IMR-90 (cell line): Measurements from ENCODE around the gene HJURP. TPM values are rescaled to one million over a fixed set of nuclear protein-coding genes. Genes with fewer than 3 reads are reported as not detected.

Experiments used
- ATAC-seq: fragments of 200-7000 bp; cut with Tn5 transposase; 2 replicates; pipeline ENCODE4 v1.9.1; 2020; ENCODE audit warnings: low read depth, mild to moderate bottlenecking, moderate library complexity
- BruUV-seq: library from RNA; stranded (reverse); fragments of 400-500 nt; replicated peaks from 2 replicates; lab custom pipeline; 2021; lab: Mats Ljungman, UMichigan
- CTCF ChIA-PET: fragments of 300-600 bp; formaldehyde crosslinking; extraction: SDS; loops from one replicate; lab custom pipeline; 2021; ENCODE audit warnings: antibody characterized with exemption; lab: Yijun Ruan, JAX
- POLR2A ChIA-PET: fragments of 300-600 bp; sonication (Branson Sonifier 250); formaldehyde crosslinking; loops from one replicate; lab custom pipeline; 2022; ENCODE audit warnings: antibody characterized with exemption; ENCODE audit not compliant: unreplicated experiment; lab: Charles Lee
- DNase-seq: peaks from one replicate; pipeline ENCODE4 v3.0.0; 2013
- H2AFZ ChIP-seq: replicated peaks from 2 replicates; pipeline ENCODE3; 2013; ENCODE audit warnings: low read length, mild to moderate bottlenecking; ENCODE audit not compliant: poor library complexity
- H2AK5ac ChIP-seq: 2 replicates; pipeline ENCODE4 v1.6.1; 2013; ENCODE audit warnings: low read depth, low read length, inconsistent platforms
- H2AK9ac ChIP-seq: replicated peaks from 2 replicates; pipeline ENCODE3; 2013; ENCODE audit warnings: mild to moderate bottlenecking, low read depth, low read length, moderate library complexity; ENCODE audit not compliant: poor library complexity
- H2BK120ac ChIP-seq: 2 replicates; pipeline ENCODE4 v1.6.1; 2013; ENCODE audit warnings: low read depth, low read length, inconsistent platforms
- H2BK15ac ChIP-seq: 3 replicates; pipeline ENCODE4 v1.6.1; 2013; ENCODE audit warnings: low read depth, low read length, inconsistent platforms
- H2BK20ac ChIP-seq: 2 replicates; pipeline ENCODE4 v1.6.1; 2013; ENCODE audit warnings: low read depth, mild to moderate bottlenecking, inconsistent platforms, low read length, moderate library complexity
- H2BK5ac ChIP-seq: 2 replicates; pipeline ENCODE4 v1.6.1; 2013; ENCODE audit warnings: mild to moderate bottlenecking, low read depth, low read length, inconsistent platforms; ENCODE audit not compliant: poor library complexity, severe bottlenecking
- H3K14ac ChIP-seq: replicated peaks from 2 replicates; pipeline ENCODE4 v1.6.1; 2013; ENCODE audit warnings: low read depth, low read length, inconsistent platforms
- H3K18ac ChIP-seq: 2 replicates; pipeline ENCODE4 v1.6.1; 2013; ENCODE audit warnings: low read depth, low read length, control low read depth
- H3K23ac ChIP-seq: 2 replicates; pipeline ENCODE4 v1.6.1; 2013; ENCODE audit warnings: low read depth, low read length, inconsistent platforms
- H3K27ac ChIP-seq: 2 replicates; pipeline ENCODE4 v1.5.1; 2013; ENCODE audit warnings: mild to moderate bottlenecking, control low read depth, low read length; ENCODE audit not compliant: insufficient read depth
- H3K27me3 ChIP-seq: 2 replicates; pipeline ENCODE4 v1.6.1; 2013; ENCODE audit warnings: low read length; ENCODE audit not compliant: control insufficient read depth, insufficient read depth
- H3K36me3 ChIP-seq: 2 replicates; pipeline ENCODE4 v1.6.1; 2013; ENCODE audit warnings: low read length, mixed read lengths; ENCODE audit not compliant: control insufficient read depth, insufficient read depth
- H3K4ac ChIP-seq: 2 replicates; pipeline ENCODE4 v1.6.1; 2013; ENCODE audit warnings: low read depth, low read length, inconsistent platforms
- H3K4me1 ChIP-seq: 2 replicates; pipeline ENCODE4 v1.6.1; 2013; ENCODE audit warnings: low read length, mixed read lengths; ENCODE audit not compliant: control insufficient read depth, insufficient read depth
- H3K4me2 ChIP-seq: 2 replicates; pipeline ENCODE4 v1.6.1; 2013; ENCODE audit warnings: low read depth, mild to moderate bottlenecking, control low read depth, low read length, moderate library complexity
- H3K4me3 ChIP-seq: 2 replicates; pipeline ENCODE4 v1.5.1; 2013; ENCODE audit warnings: low read depth, mild to moderate bottlenecking, control low read depth, low read length, moderate library complexity; ENCODE audit not compliant: insufficient read depth
- H3K56ac ChIP-seq: 2 replicates; pipeline ENCODE4 v1.6.1; 2013; ENCODE audit warnings: low read length, inconsistent platforms; ENCODE audit not compliant: insufficient read depth; ENCODE audit errors: extremely low read depth
- H3K79me1 ChIP-seq, 2 experiments: 2 replicates each; pipeline ENCODE4 v1.6.1; 2013; ENCODE audit warnings: low read length in 2 of 2, inconsistent platforms in 1 of 2, low read depth in 1 of 2
- H3K9ac ChIP-seq: 2 replicates; pipeline ENCODE4 v1.6.1; 2013; ENCODE audit warnings: low read depth, low read length, control low read depth
- H3K9me1 ChIP-seq: 2 replicates; pipeline ENCODE4 v1.6.1; 2013; ENCODE audit warnings: low read length, inconsistent platforms; ENCODE audit not compliant: insufficient read depth
- H3K9me3 ChIP-seq: 2 replicates; pipeline ENCODE4 v1.6.1; 2013; ENCODE audit warnings: low read length; ENCODE audit not compliant: control insufficient read depth, insufficient read depth
- H4K20me1 ChIP-seq: 2 replicates; pipeline ENCODE4 v1.6.1; 2013; ENCODE audit warnings: low read length, inconsistent platforms; ENCODE audit not compliant: insufficient read depth
- H4K5ac ChIP-seq: 2 replicates; pipeline ENCODE4 v1.6.1; 2013; ENCODE audit warnings: mild to moderate bottlenecking, low read depth, low read length, control low read depth
- H4K8ac ChIP-seq, 2 experiments: 2 replicates each; pipeline ENCODE4 v1.6.1; 2013; ENCODE audit warnings: low read depth in 2 of 2, low read length in 2 of 2, control low read depth in 1 of 2, inconsistent platforms in 1 of 2
- H4K91ac ChIP-seq: 2 replicates; pipeline ENCODE4 v1.6.1; 2013; ENCODE audit warnings: low read depth, low read length, inconsistent platforms; ENCODE audit not compliant: insufficient read depth
- BHLHE40 ChIP-seq: fragments of 150-350 bp; IDR thresholded peaks from 2 replicates; pipeline ENCODE4 v1.6.1; 2016; ENCODE audit warnings: mild to moderate bottlenecking, low read depth, low read length
- CEBPB ChIP-seq: IDR thresholded peaks from 2 replicates; pipeline ENCODE4 v1.6.1; 2012; ENCODE audit warnings: low read depth, low read length, improper control_type of control experiment
- CHD1 ChIP-seq: IDR thresholded peaks from 2 replicates; pipeline ENCODE4 v1.6.1; 2012; ENCODE audit warnings: low read depth, low read length, improper control_type of control experiment
- FOS ChIP-seq: fragments of 150-350 bp; IDR thresholded peaks from 2 replicates; pipeline ENCODE4 v1.6.1; 2016; ENCODE audit warnings: low read depth, low read length
- MAFK ChIP-seq: IDR thresholded peaks from 2 replicates; pipeline ENCODE4 v1.6.1; 2012; ENCODE audit warnings: low read depth, low read length, improper control_type of control experiment
- MAZ ChIP-seq: IDR thresholded peaks from 2 replicates; pipeline ENCODE4 v1.6.1; 2012; ENCODE audit warnings: low read depth, mild to moderate bottlenecking, low read length, improper control_type of control experiment, moderate library complexity, borderline replicate concordance
- MXI1 ChIP-seq: IDR thresholded peaks from 2 replicates; pipeline ENCODE4 v1.6.1; 2012; ENCODE audit warnings: low read depth, mild to moderate bottlenecking, low read length, moderate library complexity, borderline replicate concordance
- NFE2L2 ChIP-seq: fragments of 150-350 bp; IDR thresholded peaks from 2 replicates; pipeline ENCODE4 v1.6.1; 2016; ENCODE audit warnings: low read depth, mild to moderate bottlenecking, low read length
- POLR2A ChIP-seq: IDR thresholded peaks from 2 replicates; pipeline ENCODE4 v1.6.1; 2012; ENCODE audit warnings: mild to moderate bottlenecking, low read depth, low read length
- RAD21 ChIP-seq: IDR thresholded peaks from 2 replicates; pipeline ENCODE4 v1.6.1; 2012; ENCODE audit warnings: low read length, improper control_type of control experiment
- RCOR1 ChIP-seq: IDR thresholded peaks from 2 replicates; pipeline ENCODE4 v1.6.1; 2012; ENCODE audit warnings: mild to moderate bottlenecking, low read length, improper control_type of control experiment; ENCODE audit not compliant: insufficient replicate concordance
- RFX5 ChIP-seq: IDR thresholded peaks from 2 replicates; pipeline ENCODE4 v1.8.0; 2012; ENCODE audit warnings: low read depth, mild to moderate bottlenecking, low read length, moderate library complexity
- SMC3 ChIP-seq: fragments of 150-350 bp; IDR thresholded peaks from 2 replicates; pipeline ENCODE4 v1.6.1; 2016; ENCODE audit warnings: low read depth, mild to moderate bottlenecking, antibody characterized with exemption, low read length, moderate library complexity
- WGBS, 2 experiments: methylation state at CpG; one replicate each; pipeline versions ENCODE4 v1.1.5 to v1.1.7; 2013; ENCODE audit warnings: missing lambda C conversion rate in 2 of 2; ENCODE audit not compliant: insufficient read length in 1 of 2; ENCODE audit errors: extremely low coverage in 2 of 2; 5-methylcytosine and 5-hydroxymethylcytosine counted together
- dilution Hi-C: fragments of 300-500 bp; cut with HindIII; formaldehyde crosslinking; loops from one replicate; pipeline ENCODE4 v1.14.3; 2018; ENCODE audit warnings: low sequenced_read_pairs; ENCODE audit not compliant: unreplicated experiment
- in situ Hi-C: fragments of 300-500 bp; cut with MboI; formaldehyde crosslinking; loops from 3 replicates; pipeline ENCODE4 v1.14.3; 2019; ENCODE audit warnings: low sequenced_read_pairs, inconsistent platforms, mixed read lengths
- intact Hi-C: fragments of 100-400 bp; cut with micrococcal nuclease; formaldehyde crosslinking; loops from 2 replicates; pipeline ENCODE4 v1.10.0; 2022
- polyA plus RNA-seq, 3 experiments: library from polyadenylated mRNA; depleted of rRNA; stranded (reverse); fragments of >200 nt; gene quantifications; 2 replicates each; pipeline ENCODE4 v1.2.3, GENCODE V29; 2012; ENCODE audit warnings: low replicate concordance in 1 of 3
- total RNA-seq: library from RNA; depleted of rRNA; stranded (reverse); fragments of >200 nt; gene quantifications from 2 replicates; pipeline ENCODE4 v1.2.3, GENCODE V29; 2012
- TF ChIP-seq, protein P1 (sequence below): fragments of 150-350 bp; IDR thresholded peaks from 2 replicates; pipeline ENCODE4 v1.6.1; 2017; ENCODE audit warnings: mild to moderate bottlenecking, antibody characterized with exemption, low read length, low read depth
- TF ChIP-seq, protein P2 (sequence below): conservative IDR thresholded peaks from 2 replicates; pipeline ENCODE4 v1.5.1; 2012; ENCODE audit warnings: mild to moderate bottlenecking, low read depth, low read length, improper control_type of control experiment
- TF ChIP-seq, protein P3 (sequence below): fragments of 150-350 bp; IDR thresholded peaks from 2 replicates; pipeline ENCODE4 v1.6.1; 2016; ENCODE audit warnings: low read depth, mild to moderate bottlenecking, low read length, moderate library complexity, borderline replicate concordance

The HJURP gene
- total and polyA plus RNA-seq, 2 of the 4 experiments (the other 2 are of a cell fraction): 22.6 to 26.5 TPM

DNA sequence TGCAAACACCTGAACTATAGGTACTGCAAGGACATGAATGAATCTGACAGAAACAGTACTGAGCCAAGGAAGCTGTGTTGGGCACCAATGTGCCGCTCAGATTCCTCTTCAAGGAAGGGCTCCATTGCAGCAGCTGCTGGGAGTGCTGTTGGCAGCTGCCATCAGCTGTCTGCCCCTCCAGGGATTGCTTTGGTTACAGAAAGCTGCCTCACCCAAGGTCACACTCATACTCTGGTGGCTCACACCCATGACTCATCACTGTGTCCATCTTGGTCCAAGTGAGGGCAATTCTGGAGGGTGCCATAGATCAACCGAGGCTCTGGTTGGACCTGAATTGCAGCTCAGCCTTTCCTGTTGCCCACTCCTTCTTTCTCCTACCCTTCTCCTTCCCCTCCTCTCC lies 38.5 kb upstream of the HJURP start:
- H2AK9ac ChIP-seq: no peak overlapping the region
- no peak overlapping the region for H3K23ac ChIP-seq
- H3K4me3 ChIP-seq: no peak overlapping the region
- intact Hi-C loops (no loop called here), in situ Hi-C loops (no loop called here), dilution Hi-C loops (no loop called here)
- no peak overlapping the region for H4K91ac ChIP-seq
- no peak overlapping the region for H2BK15ac ChIP-seq
- H3K9ac ChIP-seq: no peak overlapping the region
- no peak overlapping the region for H4K8ac ChIP-seq
- H3K9me3 ChIP-seq: no peaks in the 10 kb centered on the region
- no peak overlapping the region for H3K4me2 ChIP-seq
- no peaks in the 10 kb centered on the region for H3K36me3 ChIP-seq
- H2BK5ac ChIP-seq: no peak overlapping the region
- no peaks in the 10 kb centered on the region; the same call in 1 of the 2 replicates for H4K20me1 ChIP-seq
- no peak overlapping the region for H3K18ac ChIP-seq
- no peak overlapping the region for H3K4ac ChIP-seq
- no peak overlapping the region for H2BK20ac ChIP-seq
- H2AFZ ChIP-seq: no peak overlapping the region
- peaks cover 4% of the 10 kb centered on the region for H3K27me3 ChIP-seq
- DNase-seq (no peak), ATAC-seq (no peak)
- H3K56ac ChIP-seq: no peak overlapping the region
- ChIA-PET CTCF (no interaction called here), POLR2A (no interaction called here)
- H4K5ac ChIP-seq: no peak overlapping the region
- H3K27ac ChIP-seq: no peak overlapping the region
- no peak overlapping the region for H3K14ac ChIP-seq
- WGBS, 2 experiments: 86% methylated on average over 1 of the region's 2 CpGs; no CpG with 5 or more reads in 1 of the 2 experiments
- no peaks in the 10 kb centered on the region for H3K9me1 ChIP-seq
- no TSS peak for BruUV-seq
- H2BK120ac ChIP-seq: no peak overlapping the region
- no peaks in the 10 kb centered on the region for H3K4me1 ChIP-seq
- no peak overlapping the region for H2AK5ac ChIP-seq
- no peaks in the 10 kb centered on the region for H3K79me1 ChIP-seq
- TF ChIP-seq RFX5 (no peak), CHD1 (no peak), FOS (no peak), MAFK (no peak), RAD21 (no peak), CEBPB (no peak), BHLHE40 (no peak), POLR2A (no peak), MAZ (no peak), MXI1 (no peak), NFE2L2 (no peak), RCOR1 (no peak), SMC3 (no peak)
- TF ChIP-seq, protein P1, sequence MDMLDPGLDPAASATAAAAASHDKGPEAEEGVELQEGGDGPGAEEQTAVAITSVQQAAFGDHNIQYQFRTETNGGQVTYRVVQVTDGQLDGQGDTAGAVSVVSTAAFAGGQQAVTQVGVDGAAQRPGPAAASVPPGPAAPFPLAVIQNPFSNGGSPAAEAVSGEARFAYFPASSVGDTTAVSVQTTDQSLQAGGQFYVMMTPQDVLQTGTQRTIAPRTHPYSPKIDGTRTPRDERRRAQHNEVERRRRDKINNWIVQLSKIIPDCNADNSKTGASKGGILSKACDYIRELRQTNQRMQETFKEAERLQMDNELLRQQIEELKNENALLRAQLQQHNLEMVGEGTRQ: no peak
- TF ChIP-seq, protein P2, sequence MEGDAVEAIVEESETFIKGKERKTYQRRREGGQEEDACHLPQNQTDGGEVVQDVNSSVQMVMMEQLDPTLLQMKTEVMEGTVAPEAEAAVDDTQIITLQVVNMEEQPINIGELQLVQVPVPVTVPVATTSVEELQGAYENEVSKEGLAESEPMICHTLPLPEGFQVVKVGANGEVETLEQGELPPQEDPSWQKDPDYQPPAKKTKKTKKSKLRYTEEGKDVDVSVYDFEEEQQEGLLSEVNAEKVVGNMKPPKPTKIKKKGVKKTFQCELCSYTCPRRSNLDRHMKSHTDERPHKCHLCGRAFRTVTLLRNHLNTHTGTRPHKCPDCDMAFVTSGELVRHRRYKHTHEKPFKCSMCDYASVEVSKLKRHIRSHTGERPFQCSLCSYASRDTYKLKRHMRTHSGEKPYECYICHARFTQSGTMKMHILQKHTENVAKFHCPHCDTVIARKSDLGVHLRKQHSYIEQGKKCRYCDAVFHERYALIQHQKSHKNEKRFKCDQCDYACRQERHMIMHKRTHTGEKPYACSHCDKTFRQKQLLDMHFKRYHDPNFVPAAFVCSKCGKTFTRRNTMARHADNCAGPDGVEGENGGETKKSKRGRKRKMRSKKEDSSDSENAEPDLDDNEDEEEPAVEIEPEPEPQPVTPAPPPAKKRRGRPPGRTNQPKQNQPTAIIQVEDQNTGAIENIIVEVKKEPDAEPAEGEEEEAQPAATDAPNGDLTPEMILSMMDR: no peak
- TF ChIP-seq, protein P3, sequence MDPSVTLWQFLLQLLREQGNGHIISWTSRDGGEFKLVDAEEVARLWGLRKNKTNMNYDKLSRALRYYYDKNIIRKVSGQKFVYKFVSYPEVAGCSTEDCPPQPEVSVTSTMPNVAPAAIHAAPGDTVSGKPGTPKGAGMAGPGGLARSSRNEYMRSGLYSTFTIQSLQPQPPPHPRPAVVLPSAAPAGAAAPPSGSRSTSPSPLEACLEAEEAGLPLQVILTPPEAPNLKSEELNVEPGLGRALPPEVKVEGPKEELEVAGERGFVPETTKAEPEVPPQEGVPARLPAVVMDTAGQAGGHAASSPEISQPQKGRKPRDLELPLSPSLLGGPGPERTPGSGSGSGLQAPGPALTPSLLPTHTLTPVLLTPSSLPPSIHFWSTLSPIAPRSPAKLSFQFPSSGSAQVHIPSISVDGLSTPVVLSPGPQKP: no peak
